SK-N-SH (cell line): Measurements from ENCODE around the gene MYO5C.

Experiments
- CTCF ChIP-seq: fragments of 200-600 bp; sonication (generic); IDR thresholded peaks from 2 replicates; pipeline ENCODE4 v1.6.1; 2017; ENCODE audit warnings: antibody characterized with exemption, mild to moderate bottlenecking, moderate library complexity
- EP300 ChIP-seq, 2 experiments: IDR thresholded peaks; 2 replicates each; pipeline versions ENCODE4 v1.4.0 to v1.6.1; 2012; ENCODE audit warnings: borderline replicate concordance in 1 of 2, low read depth in 1 of 2, low read length in 1 of 2
- MAX ChIP-seq: IDR thresholded peaks from 2 replicates; pipeline ENCODE4 v1.4.0; 2012; ENCODE audit warnings: low read depth
- MEF2A ChIP-seq: IDR thresholded peaks from 2 replicates; pipeline ENCODE4 v1.4.0; 2012; ENCODE audit warnings: low read depth, borderline replicate concordance
- PBX3 ChIP-seq: IDR thresholded peaks from 2 replicates; pipeline ENCODE4; 2012
- RAD21 ChIP-seq: IDR thresholded peaks from 2 replicates; pipeline ENCODE4 v1.6.1; 2012; ENCODE audit warnings: mild to moderate bottlenecking, low read length
- RCOR1 ChIP-seq: fragments of 150-350 bp; IDR thresholded peaks from 2 replicates; pipeline ENCODE4 v1.6.1; 2017; ENCODE audit warnings: antibody characterized with exemption, low read length
- SIN3A ChIP-seq: IDR thresholded peaks from 2 replicates; pipeline ENCODE4 v1.6.1; 2012; ENCODE audit warnings: low read depth, mild to moderate bottlenecking, low read length, moderate library complexity, borderline replicate concordance

- TF ChIP-seq MAX (no peak), PBX3 (no peak), CTCF (no peak), RAD21 (no peak), RCOR1 (no peak), EP300 (IDR thresholded peaks at IDR 0.05; ENCODE audit: borderline replicate concordance in 1 of 2, low read depth in 1 of 2, low read length in 1 of 2) (0 out of 4 replicates have a peak, but pooled peaks of 1 of the 2 experiments have one; percentile 11), SIN3A (no peak), MEF2A (no peak)
These were observed 150.9 kb downstream of the MYO5C start for GRCh38 chr15:52144656-52145178.
